Amniotic stem cell (primary cell): ENCODE results near the gene TCL1B.
"Not testable (repeated sequence)": the region's sequence is repeated elsewhere in the genome, so short reads cannot be mapped to it uniquely, and the experiment has no call there.

Experiments
- DNase-seq: peaks from one replicate; lab custom pipeline; 2025; lab: John Stamatoyannopoulos, UW

Gene TCL1B

DNA sequence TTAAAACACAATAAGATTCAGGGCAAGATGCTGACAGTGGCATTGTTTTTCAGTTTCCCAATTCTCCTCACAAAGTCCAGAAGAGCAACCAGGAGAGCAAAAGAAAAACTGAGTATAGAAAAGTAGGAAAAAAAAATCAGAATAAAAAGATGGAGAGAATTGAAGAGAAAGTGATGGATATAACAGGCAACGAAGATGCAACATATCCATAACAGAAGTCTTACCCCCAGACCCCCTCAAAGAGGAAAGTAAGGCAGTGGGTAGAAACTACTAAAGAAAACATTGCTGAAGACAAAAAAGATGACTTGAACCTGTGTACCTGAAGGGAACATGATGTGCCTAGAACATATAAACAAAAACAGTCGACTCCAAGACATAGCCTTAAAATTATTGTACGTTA, 17.1 kb downstream of the TCL1B start:
- no peak for DNase-seq

DNA sequence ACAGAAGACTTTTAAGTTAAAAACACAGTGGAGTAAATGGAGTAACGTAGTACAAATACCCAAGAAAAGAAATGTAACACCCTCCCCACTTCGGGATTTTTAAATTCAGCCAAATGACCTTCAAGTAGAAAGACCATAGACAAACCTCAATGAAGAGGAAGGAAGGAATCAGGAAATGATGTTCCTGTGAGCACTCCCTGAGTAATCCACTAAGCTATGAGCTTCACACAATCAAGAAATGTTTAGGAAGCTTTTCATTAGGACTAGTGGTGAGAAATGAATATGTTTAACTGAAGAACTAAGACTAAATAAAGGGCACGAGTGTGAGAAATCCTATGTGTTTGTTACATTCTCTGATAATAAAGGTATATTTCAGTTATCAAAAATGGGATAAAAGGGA, 17.6 kb downstream of the TCL1B start:
- DNase-seq: no peak

- no peak for DNase-seq
Observed at GRCh38 chr14:95705518-95705917, 19.3 kb downstream of the TCL1B start.

- DNase-seq: no peak
Observed at GRCh38 chr14:95707327-95707726, 21.1 kb downstream of the TCL1B start.

DNA sequence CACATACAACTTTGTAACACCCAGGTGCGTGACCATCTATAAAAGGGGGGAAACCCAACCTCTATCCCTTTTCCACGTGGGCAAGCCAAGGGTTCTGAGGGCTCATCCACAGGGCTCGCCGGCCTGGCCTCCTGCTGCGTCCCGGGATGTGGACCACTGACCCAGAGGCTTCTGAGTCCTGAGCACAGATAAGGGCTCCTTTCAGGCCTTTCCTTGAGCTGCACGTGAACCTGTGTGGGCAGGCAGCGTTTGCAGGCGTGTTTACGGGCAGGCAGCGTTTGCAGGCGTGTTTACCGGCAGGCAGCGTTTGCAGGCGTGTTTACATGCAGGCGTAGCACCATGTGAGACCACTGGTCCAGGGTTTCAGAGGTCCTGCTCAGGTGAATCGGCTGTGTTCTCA, 23.9 kb downstream of the TCL1B start:
- DNase-seq: no peak

GRCh38 chr14:95711476-95712176, 25.4 kb downstream of the TCL1B start:
- no peak for DNase-seq

GRCh38 chr14:95712398-95712797, 26.2 kb downstream of the TCL1B start:
- DNase-seq: no peak

- DNase-seq: no peak
Observed at GRCh38 chr14:95713596-95714371, 27.6 kb downstream of the TCL1B start, which contains the start of gene TCL1A. TSS of gene TCL1A (minus strand) at chr14:95714125. CDS start at chr14:95714066, 59 bp downstream.

DNA sequence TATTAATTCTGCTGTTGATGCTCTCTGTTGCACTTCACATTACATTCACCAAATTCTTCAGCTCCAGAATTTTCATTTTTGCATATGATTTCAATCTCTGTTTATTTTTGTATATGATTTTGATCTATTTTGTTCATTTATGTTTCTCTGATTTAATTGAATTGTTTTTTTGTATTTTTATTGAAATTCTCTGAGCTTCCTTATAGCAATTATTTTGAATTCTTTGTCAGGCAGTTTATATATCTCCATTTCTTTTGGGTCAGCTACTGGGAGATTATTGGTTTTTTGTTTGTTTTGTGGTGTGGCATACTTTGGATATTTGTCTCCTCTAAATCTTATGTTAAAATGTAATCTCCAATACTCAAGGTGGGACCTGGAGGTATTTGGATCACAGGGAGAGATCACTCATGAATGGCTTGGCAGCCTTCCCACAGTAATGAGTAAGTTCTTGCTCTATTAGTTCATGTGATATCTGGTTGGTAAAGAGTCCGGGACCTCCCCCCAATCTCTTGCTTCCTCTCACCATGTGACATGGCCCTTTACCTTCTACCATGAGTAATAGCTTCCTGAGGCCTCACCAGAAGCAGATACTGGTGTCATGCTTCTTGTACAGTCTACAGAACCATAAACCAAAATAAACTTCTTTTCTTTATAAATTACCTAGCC, 36.4 kb downstream of the TCL1B start:
- DNase-seq: no peak

DNA sequence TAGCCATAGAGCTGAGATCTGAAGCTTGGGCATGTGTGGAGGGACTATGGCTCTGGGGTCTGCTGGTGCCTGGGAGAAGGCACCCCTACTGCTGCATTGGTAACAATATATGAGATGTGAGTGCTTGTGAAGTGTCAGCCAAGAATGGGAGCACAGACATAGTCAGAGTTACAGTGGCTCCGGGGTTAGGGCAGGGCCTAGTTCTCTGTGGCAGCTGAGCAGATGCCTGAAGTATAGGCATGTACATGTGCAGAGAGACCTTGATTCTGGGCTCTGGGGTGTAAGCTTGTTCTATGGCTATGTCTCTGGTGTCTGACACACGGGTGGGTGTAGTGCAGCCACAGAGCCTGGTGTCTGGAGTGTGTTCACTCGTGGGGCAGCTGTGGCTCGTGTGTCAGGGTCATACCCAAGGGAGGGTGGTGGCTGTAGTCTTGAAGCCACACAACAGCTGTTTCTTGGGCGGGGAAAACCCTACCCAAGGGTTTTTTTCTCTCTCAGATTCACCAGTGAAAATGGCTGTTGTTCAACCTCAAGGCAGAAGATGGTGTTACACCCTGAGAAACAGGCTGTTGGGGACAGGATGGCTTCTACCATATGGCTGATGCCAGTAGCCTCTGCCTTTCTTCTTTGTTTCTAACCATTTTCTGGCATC, 39.6 kb downstream of the TCL1B start:
- no peak for DNase-seq

DNA sequence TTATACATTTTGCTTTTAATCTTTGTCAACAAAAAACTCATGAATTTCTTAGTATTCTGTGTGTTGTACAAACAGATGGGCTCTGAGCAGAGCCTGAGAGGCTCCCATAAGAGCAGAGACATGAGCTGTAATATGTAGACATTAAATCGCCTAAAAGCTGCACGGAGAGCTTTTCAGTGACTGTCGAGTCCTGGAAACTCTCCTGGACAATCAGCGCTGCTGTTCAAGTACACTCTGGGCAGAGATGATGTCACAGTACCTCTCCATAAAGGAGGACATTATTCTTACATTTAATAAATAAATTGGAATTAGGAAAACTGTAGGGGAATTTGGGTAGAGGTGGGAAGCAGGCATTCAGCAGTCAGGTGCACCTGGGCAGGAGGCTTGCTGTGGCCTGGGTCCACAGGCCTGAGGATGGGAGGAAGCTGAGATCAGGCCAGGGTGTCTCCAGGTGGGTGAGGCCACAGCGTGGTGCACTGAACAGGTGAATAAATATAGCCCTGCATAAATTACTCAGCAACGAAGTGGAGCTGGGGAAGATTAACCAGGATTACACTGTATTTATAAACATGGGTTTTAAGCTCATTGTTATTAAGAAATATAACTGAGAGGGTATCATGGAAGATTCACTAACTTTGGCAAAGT, 41.0 kb downstream of the TCL1B start:
- DNase-seq: no peak

GRCh38 chr14:95729402-95730028, 43.3 kb downstream of the TCL1B start:
- DNase-seq: not testable (repeated sequence)

DNA sequence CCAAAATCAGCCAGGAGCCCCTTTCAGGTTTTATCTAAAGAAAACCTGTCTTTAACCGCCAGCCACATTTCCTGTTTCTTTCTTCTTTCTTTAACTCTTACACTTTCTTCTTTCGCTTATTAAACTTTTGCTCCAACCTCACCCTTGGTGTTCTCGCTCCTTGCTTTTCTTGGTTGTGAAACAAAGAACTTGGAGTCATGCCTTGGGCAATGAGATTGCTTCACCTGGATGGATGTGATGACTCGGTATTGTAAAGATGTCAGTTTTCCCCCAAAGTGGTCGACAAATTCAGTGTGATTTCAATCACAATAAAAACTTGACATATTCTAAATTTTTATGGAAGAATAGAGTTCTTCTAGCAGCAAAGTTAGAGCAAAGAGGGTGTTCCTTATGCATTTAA, 43.9 kb downstream of the TCL1B start:
- DNase-seq: no peak

DNA sequence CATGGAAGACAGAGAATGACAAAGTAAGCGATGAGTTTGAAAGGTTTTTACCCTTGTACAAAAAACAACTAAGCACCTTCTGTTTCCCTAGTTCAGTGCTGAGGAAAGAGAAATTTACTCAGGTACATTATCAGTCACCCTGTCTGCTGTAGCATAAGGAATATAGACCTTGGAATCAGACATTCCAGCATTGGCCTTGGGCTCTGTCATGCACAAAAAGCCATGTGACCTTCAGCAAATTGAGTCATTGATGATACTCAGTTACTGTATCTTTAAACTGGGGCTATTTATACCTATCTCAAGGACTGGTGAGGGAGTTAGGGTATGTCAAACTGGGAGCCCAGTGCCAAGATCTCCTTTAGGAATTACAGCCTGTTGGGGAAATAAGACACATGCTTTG, 47.0 kb downstream of the TCL1B start:
- DNase-seq: no peak

DNA sequence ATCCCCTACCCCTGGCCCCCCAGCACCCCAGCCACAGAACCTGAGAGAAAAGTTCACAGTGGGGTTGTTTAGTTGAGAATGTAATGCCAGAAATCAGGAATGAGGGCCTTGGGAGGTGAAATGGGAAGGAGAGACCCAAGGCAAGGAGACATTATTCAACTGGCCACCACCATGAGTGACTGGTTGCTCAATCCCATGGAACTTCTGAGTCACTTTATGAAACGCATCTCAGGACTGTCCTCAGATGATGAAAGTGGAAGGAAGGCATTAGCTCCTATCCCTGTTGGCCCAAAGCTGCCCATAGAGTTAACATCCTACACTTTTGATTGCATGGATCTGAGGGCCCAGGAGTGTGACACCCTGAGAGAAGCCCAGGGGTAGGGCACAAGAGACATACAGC, 53.1 kb downstream of the TCL1B start:
- no peak for DNase-seq

GRCh38 chr14:95741038-95741490, 54.8 kb downstream of the TCL1B start:
- DNase-seq: peak; percentile 3

- no peak for DNase-seq
Observed at GRCh38 chr14:95741781-95742180, 55.6 kb downstream of the TCL1B start.
